Natural killer cell treated with Interleukin-12 subunit alpha and Interleukin-12 subunit beta and Interleukin-15 and Interleukin-18, amount 100 ng/mL, for 72 hours (primary cell): ENCODE measurements around the gene CCDC154. TPM values are rescaled to one million over a fixed set of nuclear protein-coding genes. Genes with fewer than 3 reads are reported as not detected.

ENCODE experiments used
- ATAC-seq, 2 donors: fragments of 150-1000 bp; cut with Tn5 transposase in 1 of 2; sonication (Bioruptor Pico), chemical (Tn5 transposase) in 1 of 2; 2 replicates each; pipeline ENCODE4 v1.10.0; 2021
- DNase-seq: peaks from one replicate; pipeline ENCODE4 v3.0.0; 2022; ENCODE audit warnings: low spot score
- H3K27ac Mint-ChIP-seq, 2 donors: 1 replicate in 1 of 2; 2 replicates in 1 of 2; pipeline ENCODE4 v1.8.0; 2022; ENCODE audit warnings: mixed read lengths in 2 of 2, mild to moderate bottlenecking in 1 of 2, moderate library complexity in 1 of 2
- H3K27me3 Mint-ChIP-seq, 2 donors: 1 replicate in 1 of 2; 2 replicates in 1 of 2; pipeline ENCODE4 v1.8.0; 2022; ENCODE audit warnings: mixed read lengths in 2 of 2
- H3K36me3 Mint-ChIP-seq: one replicate; pipeline ENCODE4 v1.8.0; 2022; ENCODE audit warnings: mixed read lengths
- H3K4me1 Mint-ChIP-seq, 2 donors: 1 replicate in 1 of 2; 2 replicates in 1 of 2; pipeline ENCODE4 v1.8.0; 2022; ENCODE audit warnings: low read depth in 2 of 2, mixed read lengths in 2 of 2, mild to moderate bottlenecking in 1 of 2
- H3K4me3 Mint-ChIP-seq: one replicate; pipeline ENCODE4 v1.8.0; 2022; ENCODE audit warnings: mixed read lengths
- H3K9me3 Mint-ChIP-seq: 2 replicates; pipeline ENCODE4 v1.8.0; 2022; ENCODE audit warnings: mixed read lengths
- total RNA-seq, 2 donors: library from RNA; stranded (reverse); gene quantifications; one replicate each; pipeline ENCODE4 v1.2.3, GENCODE V29; 2022

The CCDC154 gene
- total RNA-seq, 2 donors from 2014 or later = 0.38 to 3.6 TPM

DNA sequence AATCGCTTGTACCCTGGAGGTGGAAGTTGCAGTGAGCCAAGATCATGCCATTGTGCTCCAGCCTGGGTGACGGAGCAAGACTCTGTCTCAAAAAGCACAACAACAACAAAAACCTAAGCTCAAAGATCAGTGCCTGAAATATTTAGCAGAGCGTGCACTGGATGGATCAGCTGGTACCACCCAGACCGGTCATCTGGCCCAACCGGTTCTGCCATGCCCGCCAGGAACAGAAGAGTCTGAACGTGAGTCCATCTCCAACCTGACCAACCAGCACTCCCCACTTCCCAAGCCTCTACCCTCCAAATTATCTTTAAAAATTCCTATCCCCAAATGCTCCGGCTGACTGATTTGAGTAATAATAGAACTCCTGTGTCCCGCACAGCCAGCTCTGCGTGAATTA, 22.3 kb downstream of the CCDC154 start:
- no peak for ATAC-seq
- Mint-ChIP-seq H3K27me3 (no peaks in the 10 kb centered on the region), H3K4me1 (peaks cover 0 to 11% of the 10 kb centered on the region in 2 donors), H3K4me3 (peak overlapping the region; percentile 84), H3K36me3 (no peaks in the 10 kb centered on the region), H3K9me3 (no peaks in the 10 kb centered on the region), H3K27ac (peak overlapping the region; percentile 90 to 99)
- no peak for DNase-seq

DNA sequence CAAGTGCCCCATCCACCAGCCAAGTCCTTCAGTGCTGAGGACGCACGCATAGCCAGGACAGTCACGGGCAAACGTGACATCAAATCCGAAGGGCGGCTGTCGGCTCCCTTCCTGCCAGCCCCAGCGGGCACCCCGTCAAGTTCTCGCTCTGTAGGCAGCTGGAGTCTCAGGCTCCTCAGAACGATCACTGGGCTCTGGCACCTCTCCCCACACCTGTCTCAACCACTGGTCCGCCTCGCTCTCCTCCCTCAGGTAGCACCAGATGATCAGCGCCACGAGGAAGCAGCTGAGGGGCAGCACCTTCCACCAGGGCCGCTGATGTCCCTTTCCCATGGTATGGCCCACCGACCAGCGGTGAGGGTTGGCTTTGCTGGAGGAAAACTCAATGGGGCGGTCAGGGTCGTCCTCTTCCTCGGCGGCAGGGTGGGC, 24.2 kb downstream of the CCDC154 start:
- no peak for ATAC-seq
- no peak for DNase-seq
- Mint-ChIP-seq H3K27me3 (no peaks in the 10 kb centered on the region), H3K9me3 (no peaks in the 10 kb centered on the region), H3K27ac (peak overlapping the region; percentile 90 to 99), H3K36me3 (no peaks in the 10 kb centered on the region), H3K4me3 (peak overlapping the region; percentile 84), H3K4me1 (peaks cover 0 to 16% of the 10 kb centered on the region in 2 donors)

DNA sequence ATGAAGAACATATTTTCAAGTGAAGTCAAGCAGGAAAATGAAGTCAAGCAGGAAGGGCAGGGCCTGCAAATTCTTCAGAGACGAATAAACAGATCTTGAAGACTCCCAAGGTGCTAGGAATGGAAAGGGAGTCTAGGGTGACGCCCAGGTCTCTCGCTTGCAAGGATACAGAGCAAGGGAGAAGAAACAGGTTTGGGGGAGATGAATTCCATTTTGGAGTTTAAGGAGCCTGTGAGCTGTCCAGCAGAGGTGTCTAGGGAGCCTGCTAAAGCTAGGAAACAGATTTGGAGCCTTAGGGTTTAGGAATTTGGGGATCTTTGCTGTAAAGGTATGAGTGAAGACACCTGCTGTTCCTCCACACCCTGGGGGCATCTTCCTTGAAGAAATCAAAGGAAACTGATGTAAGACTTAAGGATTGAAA, 27.8 kb downstream of the CCDC154 start:
- no peaks in the 10 kb centered on the region for H3K27me3 Mint-ChIP-seq
- no peaks in the 10 kb centered on the region for H3K36me3 Mint-ChIP-seq
- ATAC-seq = no peak
- no peak for DNase-seq
- H3K4me1 Mint-ChIP-seq = peaks cover 0 to 14% of the 10 kb centered on the region in 2 donors
- peak overlapping the region in 1 of 2 donors; percentile 21 for H3K27ac Mint-ChIP-seq
- no peaks in the 10 kb centered on the region for H3K9me3 Mint-ChIP-seq
- H3K4me3 Mint-ChIP-seq = no peak overlapping the region

DNA sequence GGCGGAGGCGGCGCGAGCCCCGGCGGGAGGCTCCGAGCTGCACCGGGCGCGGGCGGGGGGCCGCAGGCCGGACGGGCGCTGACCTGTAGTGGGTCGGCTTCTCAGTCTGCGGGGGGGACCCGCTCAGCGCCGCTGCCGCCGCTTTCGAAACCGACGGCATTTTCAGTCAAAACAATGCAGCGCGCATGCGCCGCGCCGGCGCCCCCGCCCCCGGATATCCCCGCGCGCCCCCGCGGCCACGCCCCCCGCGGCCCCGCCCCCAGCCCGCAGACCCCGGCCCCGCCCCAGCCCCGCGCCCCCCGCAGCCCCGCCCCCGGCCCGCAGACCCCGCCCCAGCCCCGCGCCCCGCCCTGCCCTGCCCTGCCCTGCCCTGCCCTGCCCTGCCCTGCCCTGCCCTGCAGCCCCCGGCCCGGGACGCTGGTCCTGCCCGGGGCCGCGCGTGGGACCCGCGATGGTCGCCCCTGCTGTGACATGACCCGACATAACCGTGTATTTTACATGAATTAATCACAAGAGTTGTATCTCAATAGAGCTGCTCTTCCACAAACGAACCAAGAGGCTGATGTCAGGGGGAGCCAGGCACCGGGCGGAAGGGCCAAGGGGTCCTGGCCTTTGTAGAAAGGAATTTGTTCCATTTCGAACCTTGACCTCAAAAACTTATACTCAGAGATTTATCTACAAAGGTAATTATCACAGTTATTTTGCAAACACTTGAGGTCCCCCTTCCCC, 29.7 kb downstream of the CCDC154 start, which contains the start of gene UNKL:
Gene UNKL (minus strand): TSS at position 173 of the 729 bp plus-strand sequence. CDS start 13 bp downstream, at position 160.
- no peaks in the 10 kb centered on the region for H3K27me3 Mint-ChIP-seq
- peaks cover 0 to 7% of the 10 kb centered on the region in 2 donors for H3K4me1 Mint-ChIP-seq
- H3K9me3 Mint-ChIP-seq = no peaks in the 10 kb centered on the region
- H3K4me3 Mint-ChIP-seq = peak within 1 kb of the TSS; percentile 76
- ATAC-seq (peak; percentile 85 to 91), DNase-seq (peak; percentile 87)
- H3K27ac Mint-ChIP-seq = peak within 1 kb of the TSS; percentile 77 to 85
- H3K36me3 Mint-ChIP-seq = no peaks in the 10 kb centered on the region

DNA sequence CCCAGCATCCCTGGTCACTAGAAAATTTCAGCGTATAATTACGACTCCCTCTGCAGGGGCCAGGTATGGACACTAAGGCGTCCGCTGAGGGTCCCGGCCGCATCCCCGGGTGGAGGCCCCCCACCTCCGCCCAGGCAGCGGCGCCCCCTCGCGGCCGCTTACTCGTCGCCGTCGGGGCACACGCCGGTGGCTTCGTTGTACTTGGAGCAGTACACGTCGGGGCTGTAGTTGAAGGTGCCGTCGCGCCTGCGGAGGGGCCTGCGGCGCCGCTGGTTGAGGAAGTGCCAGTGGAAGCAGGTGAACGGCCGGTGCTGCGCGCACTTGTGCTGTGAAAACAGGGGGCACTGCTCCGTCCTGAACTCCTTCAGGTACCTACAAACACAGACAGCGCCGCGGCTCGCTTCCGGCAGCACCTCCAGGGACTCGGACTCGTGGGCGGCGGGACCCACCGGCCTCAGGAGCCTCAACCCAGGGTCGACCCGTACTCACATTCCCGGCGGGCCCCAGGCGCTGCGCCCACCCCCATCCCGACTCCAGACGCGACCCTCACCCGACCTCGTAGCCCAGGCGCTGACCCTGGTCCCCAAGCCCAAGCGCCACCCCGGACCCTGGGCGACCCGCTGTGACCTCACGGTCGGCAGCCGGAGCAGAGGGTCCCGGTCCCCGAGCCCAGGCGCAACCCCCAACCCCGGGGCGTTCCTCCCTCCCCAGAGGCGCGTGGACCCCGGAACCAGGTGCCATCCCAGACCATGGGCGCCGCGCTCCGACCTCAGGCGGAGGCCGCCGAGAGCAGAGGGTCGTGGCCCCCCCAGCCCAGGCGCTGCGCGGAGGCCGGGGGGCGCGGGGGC, 30.4 kb downstream of the CCDC154 start:
- DNase-seq (no peak), ATAC-seq (peak; percentile 59 to 64)
- H3K4me3 Mint-ChIP-seq = peak overlapping the region; percentile 63
- no peaks in the 10 kb centered on the region for H3K27me3 Mint-ChIP-seq
- peaks cover 0 to 7% of the 10 kb centered on the region in 2 donors for H3K4me1 Mint-ChIP-seq
- H3K36me3 Mint-ChIP-seq = no peaks in the 10 kb centered on the region
- no peaks in the 10 kb centered on the region for H3K9me3 Mint-ChIP-seq
- H3K27ac Mint-ChIP-seq = peak overlapping the region; percentile 35 to 39

DNA sequence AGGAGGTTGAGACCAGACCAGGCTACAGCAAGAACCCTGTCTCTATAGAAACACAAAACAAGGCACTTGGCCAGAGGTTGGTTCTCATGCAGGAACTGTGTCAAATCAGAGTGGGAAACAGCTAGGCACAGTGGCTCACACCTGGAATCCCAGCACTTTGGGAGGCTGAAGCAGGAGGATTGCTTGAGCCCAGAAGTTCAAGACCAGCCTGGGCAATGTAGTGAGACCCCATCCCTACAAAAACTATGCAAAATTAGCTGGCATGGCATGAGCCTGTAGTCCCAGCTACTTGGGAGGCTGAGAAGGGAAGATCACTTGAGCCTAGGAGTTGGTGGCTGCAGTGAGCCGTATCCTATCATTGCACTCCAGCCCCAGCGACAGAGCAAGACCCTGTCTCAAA, 31.5 kb downstream of the CCDC154 start:
- no peak for DNase-seq
- no peaks in the 10 kb centered on the region for H3K9me3 Mint-ChIP-seq
- no peak for ATAC-seq
- H3K4me3 Mint-ChIP-seq = peak overlapping the region; percentile 38
- peaks cover 0 to 10% of the 10 kb centered on the region in 2 donors for H3K4me1 Mint-ChIP-seq
- H3K36me3 Mint-ChIP-seq = no peaks in the 10 kb centered on the region
- no peaks in the 10 kb centered on the region for H3K27me3 Mint-ChIP-seq
- peak overlapping the region in 1 of 2 donors; percentile 35 for H3K27ac Mint-ChIP-seq

DNA sequence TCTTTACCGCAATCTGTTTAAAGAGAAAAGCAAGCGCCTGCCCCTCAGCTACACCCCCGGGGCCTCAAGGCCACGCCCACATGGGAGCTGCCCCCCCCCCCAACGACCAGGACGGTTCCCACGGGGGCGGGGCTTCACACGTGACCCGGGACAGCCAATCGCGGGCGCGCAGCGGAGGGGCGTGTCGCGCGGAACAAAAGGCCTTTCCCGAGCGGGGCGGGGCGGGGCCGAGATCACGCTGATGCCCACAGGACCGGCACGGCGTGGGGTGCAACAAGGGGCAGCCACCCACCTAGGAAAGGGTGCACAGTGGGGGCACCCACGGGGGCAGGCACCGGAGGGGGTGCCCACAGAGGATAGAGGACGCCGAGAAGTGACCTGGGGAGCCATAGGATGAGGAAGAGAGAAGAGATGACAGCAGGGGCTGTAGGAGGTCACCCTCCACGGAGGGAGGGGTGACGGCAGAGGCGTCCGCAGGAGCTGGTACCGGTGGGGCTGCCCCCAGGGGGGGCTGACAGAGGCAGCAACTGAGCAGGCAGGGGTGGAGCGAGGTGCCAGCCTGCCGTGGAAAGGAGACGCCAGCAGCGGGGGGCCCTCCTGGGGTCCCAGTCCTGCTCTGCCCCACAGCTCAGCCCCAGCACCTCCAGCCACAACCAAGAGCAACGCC, 36.1 kb downstream of the CCDC154 start:
- H3K4me3 Mint-ChIP-seq = peak overlapping the region; percentile 81
- no peaks in the 10 kb centered on the region for H3K36me3 Mint-ChIP-seq
- DNase-seq = peak; percentile 95
- peak overlapping the region in 1 of 2 donors; percentile 21 for H3K27ac Mint-ChIP-seq
- H3K4me1 Mint-ChIP-seq = peaks cover 0 to 7% of the 10 kb centered on the region in 2 donors
- H3K9me3 Mint-ChIP-seq = no peaks in the 10 kb centered on the region
- ATAC-seq = peak; percentile 97
- H3K27me3 Mint-ChIP-seq = no peaks in the 10 kb centered on the region

DNA sequence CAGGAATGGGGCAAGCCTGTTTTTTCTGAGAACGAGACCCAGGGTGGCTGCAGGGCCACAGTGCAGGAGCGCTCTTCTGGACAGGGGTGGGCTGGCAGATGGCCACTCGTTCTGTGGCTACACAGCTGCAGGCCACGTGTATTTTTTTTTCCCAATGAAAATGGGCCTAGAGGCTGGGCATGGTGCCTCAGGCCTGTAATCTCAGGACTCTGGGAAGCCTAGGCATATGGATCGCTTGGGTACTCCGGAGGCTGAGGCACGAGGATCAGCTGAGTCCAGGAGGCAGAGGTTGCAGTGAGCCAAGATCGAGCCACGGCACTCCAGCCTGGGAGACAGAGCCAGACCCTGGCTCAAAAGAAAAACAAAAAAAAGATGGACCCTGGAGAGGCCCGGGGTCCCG, 36.6 kb downstream of the CCDC154 start:
- no peak for ATAC-seq
- Mint-ChIP-seq H3K4me3 (peak overlapping the region; percentile 81), H3K36me3 (no peaks in the 10 kb centered on the region), H3K4me1 (peaks cover 0 to 7% of the 10 kb centered on the region in 2 donors), H3K27me3 (no peaks in the 10 kb centered on the region), H3K27ac (peak overlapping the region in 1 of 2 donors; percentile 21), H3K9me3 (no peaks in the 10 kb centered on the region)
- DNase-seq = no peak

DNA sequence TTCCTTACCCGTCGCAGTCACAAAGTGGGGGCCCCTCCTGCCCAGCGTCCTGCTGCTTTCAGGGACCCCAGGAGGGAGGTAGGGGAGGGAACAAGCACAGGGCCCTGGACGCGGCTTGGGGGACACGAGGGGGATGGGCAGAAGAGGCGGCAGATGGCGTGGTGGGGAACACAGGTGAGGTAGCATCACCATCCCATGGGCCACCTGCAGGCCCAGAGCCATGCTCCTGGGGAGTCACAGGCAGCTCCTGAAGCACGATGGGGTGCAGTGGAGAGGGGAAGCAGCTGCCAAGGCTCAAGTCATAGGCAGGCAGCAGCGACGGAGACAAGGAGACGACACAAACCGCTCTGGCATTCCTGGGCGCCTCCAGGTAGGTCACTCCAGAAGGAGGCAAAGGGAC, 40.6 kb downstream of the CCDC154 start:
- H3K9me3 Mint-ChIP-seq = no peaks in the 10 kb centered on the region
- ATAC-seq (no peak), DNase-seq (no peak)
- H3K27me3 Mint-ChIP-seq = no peaks in the 10 kb centered on the region
- H3K27ac Mint-ChIP-seq = no peak overlapping the region
- H3K4me3 Mint-ChIP-seq = no peak overlapping the region
- H3K4me1 Mint-ChIP-seq = peaks cover 0 to 10% of the 10 kb centered on the region in 2 donors
- no peaks in the 10 kb centered on the region for H3K36me3 Mint-ChIP-seq

DNA sequence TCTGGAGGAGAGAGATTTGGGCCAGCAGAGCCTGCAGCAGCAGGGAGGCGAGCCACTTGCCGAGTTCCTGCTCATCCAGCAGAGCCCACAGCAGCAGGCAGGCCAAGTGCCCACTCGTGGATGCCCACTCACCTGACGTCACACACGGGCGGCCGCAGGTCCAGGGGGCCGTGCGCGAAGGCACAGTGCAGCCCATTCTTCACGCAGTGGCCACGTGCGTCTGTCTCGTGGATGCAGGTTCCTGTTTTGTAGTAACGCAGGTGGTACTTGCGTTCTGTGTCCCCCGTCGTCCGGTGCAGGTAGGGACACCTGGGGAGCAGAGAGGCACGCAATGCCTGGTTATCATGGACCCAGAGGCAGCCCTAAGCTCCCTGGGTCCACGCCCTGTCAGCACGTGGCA, 41.3 kb downstream of the CCDC154 start:
- no peaks in the 10 kb centered on the region for H3K36me3 Mint-ChIP-seq
- H3K9me3 Mint-ChIP-seq = no peaks in the 10 kb centered on the region
- H3K27ac Mint-ChIP-seq = no peak overlapping the region
- no peak overlapping the region for H3K4me3 Mint-ChIP-seq
- ATAC-seq (no peak), DNase-seq (no peak)
- peaks cover 0 to 7% of the 10 kb centered on the region in 2 donors for H3K4me1 Mint-ChIP-seq
- no peaks in the 10 kb centered on the region for H3K27me3 Mint-ChIP-seq

DNA sequence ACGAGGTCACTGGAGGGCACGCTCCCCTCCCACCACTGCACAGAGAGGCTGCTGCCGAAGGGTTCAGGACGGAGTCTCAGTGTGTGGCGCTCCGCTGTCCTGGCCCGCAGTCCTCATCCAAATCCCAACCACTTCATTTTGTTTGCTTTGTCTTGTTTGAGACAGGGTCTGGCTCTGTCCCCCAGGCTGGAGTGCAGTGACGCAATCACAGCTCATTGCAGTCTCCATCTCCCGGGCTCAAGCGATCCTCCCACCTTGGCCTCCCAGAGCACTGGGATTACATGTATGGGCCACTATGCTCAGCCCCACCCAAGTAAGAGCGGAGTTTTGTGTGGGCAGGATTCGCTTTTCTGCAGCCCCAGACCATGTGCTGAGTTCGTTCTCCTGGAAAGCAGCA, 42.6 kb downstream of the CCDC154 start:
- Mint-ChIP-seq H3K27me3 (no peaks in the 10 kb centered on the region), H3K4me1 (peaks cover 0 to 7% of the 10 kb centered on the region in 2 donors), H3K27ac (peak overlapping the region in 1 of 2 donors; percentile 33), H3K36me3 (no peaks in the 10 kb centered on the region), H3K9me3 (no peaks in the 10 kb centered on the region), H3K4me3 (no peak overlapping the region)
- DNase-seq (no peak), ATAC-seq (no peak)

DNA sequence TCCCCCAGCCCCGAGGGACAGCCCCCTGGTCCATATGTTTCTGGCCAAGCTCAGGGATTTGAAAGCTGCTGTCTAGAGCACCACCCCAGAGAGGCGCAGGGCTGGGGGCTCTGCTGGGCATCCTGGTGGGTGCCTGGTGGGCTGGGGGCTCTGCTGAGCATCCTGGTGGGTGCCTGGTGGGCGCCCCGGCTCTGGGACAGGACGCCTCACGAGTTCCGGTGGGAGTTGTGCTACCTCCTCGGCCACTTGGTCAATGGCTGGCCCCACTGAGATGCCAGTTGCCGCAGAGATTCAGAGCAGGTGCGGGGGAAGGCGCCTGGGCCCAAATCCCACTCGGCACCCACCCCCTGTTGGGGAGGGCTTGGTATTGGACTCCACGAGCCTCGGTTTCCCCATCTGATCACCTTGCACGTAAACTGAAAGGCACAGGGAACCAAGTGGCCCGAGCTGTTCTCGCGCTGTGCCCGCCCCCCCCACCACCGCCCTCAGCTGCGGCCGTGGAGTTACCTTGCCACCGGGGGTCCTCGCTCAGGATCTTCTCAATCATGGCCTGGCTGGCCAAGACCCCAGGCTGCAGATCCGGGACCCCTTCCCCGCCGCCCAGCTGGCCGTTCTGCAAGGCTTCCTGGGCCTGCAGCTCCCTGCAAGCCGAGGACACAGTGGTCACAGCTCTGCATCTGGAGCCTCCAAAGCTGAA, 43.1 kb downstream of the CCDC154 start:
- H3K4me3 Mint-ChIP-seq = no peak overlapping the region
- H3K27me3 Mint-ChIP-seq = no peaks in the 10 kb centered on the region
- no peak for DNase-seq
- H3K9me3 Mint-ChIP-seq = no peaks in the 10 kb centered on the region
- H3K4me1 Mint-ChIP-seq = peaks cover 0 to 7% of the 10 kb centered on the region in 2 donors
- H3K27ac Mint-ChIP-seq = no peak overlapping the region
- H3K36me3 Mint-ChIP-seq = no peaks in the 10 kb centered on the region
- no peak for ATAC-seq
